Raji (cell line): ENCODE measurements around the gene SGTA.

ENCODE experiments used
- POLR2A ChIP-seq: IDR thresholded peaks from 2 replicates; pipeline ENCODE4 v1.6.1; 2011; ENCODE audit warnings: low read depth, low read length, control low read depth; ENCODE audit not compliant: insufficient read depth

The SGTA gene

DNA sequence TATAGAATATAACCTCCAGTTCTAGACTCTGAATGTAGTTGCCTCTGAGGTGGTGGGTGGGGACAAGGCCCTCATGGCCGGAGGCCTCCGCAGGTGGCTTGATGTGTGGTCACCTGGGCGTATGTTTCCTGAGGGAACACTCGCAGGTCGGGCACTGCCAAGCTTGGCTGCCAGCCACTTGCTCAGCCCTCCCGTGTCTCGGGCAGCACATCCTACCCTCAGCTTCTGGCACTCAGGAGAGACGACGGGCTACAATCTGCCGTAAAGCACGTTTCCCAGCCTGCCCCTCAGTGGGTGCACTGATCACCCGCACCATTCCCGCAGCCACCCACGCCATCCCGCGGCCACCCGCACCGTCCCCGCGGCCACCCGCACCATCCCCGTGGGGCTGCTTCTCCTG lies 17.4 kb upstream of the SGTA start:
- no peak for TF ChIP-seq POLR2A

DNA sequence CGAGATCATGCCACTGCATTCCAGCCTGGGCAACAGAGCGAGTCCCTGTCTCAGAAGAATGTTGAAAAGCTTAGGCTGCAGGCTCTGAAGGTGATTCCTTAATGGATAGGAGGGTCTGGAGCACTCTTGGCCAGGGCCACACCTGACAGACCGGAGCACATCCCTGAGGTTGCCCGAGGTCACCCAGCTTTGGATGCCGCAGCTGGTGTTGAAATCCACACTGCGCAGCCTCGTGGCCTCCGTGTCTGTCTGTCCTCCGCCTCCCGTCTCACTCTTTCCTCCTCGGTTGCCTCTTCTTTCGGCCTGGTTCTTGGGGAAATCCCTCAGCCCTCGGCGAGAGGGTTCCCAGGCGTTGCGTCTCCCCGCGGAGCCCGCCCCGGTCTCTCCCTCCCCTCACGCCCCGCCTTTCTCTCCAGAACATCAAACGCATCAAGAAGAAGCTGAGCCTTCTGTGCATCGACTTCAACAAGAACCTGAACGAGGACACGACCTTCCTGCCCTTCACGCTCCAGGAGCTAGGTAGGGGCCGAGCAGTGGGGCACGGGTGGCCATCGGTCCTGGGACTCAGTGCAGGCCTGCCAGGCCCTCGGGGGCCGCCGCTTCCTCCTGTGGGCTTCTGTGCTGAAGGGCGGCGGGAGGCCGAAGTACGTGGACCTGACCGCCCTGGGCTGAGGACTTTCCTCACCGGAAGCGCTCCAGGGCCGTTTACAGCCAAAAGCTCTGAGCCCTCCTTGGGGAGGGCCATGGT lies 16.4 kb upstream of the SGTA start:
- no peak for TF ChIP-seq POLR2A

DNA sequence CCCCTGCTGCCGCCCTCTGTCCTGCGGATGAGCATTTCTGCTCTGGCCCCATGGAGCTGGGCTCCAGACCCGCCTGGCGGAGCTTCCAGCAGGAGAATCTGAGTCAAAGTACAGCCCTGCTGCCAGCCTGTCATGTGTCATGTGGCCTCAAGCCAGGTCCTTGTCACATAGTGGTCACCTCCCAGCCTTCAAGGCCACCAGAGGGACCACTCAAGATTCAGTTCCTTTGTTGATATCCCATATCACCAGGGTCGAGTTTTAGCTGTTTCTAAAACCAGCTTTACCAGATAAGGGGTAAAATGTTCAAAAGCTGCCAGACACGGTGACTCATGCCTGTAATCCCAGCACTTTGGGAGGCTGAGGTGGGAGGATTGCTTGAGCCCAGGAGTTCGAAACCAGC lies 15.7 kb upstream of the SGTA start:
- TF ChIP-seq POLR2A = no peak

DNA sequence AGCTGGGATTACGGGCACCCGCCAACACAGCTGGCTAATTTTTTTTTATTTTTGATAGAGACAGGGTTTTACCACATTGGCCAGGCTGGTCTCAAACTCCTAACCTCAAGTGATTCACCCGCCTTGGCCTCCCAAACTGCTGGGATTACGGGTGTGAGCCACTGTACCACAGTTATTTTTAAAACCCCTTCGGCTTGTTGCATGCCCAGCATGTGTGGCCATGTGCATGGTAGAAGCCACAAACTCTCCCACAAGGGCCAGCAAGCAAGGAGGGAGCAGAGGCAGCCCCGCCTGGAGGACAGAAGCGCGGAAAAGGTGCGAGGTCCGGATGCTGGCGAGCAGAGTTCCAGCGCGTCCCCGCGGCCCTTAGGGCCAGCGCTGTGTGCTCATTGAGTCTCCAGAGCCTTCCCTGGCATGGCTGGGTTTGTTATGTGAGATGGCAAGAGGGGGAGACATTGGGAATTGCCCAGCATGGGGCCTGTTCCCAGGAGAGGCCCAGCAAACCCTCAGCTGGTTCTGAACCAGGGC lies 15.1 kb upstream of the SGTA start:
- TF ChIP-seq POLR2A = no peak

DNA sequence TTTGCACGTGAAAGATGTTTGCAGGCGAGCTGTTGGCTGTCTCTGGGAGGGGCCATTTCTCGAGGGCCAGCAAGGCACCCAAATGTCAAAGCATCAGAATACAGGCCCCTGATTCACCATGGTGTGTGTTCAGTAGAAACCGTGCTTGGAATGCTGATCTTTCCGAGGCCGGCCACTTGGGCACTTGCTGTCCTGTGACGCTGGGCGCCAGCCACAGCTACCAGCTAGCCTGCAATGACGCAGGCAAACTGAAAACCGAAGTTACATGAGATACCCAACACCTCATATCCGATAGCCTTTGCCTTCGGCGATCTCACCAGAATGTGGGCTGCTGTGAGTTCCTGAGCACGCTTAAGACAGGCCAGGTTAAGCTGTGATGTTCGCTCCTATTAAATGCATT lies 14.2 kb upstream of the SGTA start:
- no peak for TF ChIP-seq POLR2A

DNA sequence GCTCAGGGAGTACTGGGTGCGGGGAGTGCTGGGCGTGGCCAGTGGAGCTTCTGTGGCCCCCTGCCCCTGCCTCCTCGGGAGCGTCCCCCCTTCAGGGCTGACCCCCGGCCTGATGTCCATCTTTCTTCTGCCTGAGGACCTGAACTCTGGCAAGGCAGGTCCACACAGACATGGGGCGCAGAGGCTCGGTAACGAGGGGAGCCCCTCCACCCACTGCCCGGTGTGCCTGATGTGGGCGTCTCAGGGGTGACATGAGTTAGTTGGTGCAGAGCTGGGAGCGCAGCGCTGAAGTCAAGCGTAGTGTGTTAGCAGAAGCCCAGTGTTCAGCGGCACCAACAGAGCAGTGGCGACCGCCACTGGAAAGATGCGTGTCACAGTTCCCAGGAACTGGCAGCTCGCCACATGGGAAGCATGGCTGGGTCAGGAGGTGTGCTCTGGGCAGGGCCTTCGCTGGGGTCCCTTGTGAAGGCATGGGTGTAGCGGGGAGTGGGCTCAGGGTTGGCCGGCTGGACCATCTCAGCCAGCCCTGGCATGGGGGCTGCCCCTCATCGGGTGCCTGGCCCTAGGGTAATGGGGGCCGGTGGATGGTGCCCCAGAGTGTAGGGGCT lies 13.7 kb upstream of the SGTA start:
- TF ChIP-seq POLR2A = no peak

DNA sequence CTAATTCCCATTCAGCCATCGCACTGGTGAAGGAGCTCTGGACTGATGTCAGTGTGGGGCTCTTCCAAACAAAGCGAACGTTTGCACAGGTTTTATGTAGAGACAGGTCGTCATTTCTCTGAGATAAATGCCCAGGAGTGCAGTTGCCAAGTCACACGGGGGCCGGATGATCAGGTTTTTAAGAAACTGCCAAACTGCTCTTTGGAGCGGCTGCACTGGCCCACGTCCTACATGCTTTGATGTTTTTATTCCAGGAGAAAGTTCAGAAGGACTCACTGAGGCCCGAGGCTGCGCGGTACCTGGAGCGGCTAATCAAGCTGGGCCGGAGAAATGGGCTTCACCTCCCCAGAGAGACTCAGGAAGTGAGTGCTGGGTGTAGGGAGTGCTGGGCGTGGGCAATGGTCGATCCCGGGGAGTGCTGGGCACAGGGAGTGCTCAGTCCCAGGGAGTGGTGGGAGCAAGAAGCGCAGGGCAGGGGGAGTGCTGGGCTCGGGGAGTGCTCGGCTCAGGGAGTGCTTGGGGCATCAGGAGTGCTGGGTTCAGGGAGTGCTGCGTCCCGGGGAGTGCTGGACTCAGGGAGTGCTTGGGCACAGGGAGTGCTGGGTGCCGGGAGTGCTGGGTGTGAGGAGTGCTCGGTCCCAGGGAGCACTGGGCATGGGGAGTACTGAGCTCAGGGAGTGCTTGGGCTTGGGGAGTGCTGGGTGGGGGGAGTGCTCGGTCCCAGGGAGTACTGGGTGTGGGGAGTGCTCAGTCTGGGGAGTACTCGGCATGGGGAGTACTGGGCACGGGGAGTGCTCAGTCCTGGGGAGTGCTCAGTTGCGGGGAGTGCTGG lies 13.0 kb upstream of the SGTA start:
- TF ChIP-seq POLR2A = no peak

DNA sequence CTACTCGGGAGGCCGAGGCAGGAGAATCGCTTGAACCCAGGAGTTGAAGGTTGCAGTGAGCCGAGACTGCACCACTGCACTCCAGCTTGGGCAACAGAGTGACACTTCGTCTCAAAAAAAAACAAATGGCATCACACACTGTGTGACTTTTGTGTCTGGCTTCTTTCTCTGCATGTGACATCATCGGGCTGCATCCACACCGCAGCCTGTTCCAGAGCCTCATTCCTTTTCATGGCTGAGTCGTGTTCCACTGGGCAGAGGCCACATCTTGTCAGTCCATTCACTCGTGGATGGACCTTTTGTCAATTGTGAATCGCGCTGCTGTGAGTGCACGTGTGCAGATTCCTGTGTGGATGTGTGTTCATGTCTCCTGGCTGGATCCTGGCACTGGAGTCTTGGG lies 10.5 kb upstream of the SGTA start:
- no peak for TF ChIP-seq POLR2A

DNA sequence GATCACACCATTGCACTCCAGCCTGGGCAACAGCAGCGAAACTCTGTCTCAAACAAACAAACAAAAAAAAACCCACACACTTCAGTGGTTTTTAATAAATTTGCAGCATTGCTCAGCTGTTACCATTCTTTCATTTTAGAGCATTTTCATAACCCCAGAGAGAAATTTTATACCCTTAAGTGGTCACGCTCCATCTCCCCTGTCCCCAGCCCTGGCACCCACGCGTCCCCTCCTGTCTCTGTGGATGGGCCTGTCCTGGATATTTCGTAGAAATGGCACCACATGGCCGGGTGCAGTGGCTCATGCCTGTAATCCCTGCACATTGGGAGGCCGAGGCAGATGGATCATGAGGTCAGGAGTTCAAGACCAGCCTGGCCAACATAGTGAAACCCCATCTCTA lies 10.1 kb upstream of the SGTA start:
- no peak for TF ChIP-seq POLR2A

DNA sequence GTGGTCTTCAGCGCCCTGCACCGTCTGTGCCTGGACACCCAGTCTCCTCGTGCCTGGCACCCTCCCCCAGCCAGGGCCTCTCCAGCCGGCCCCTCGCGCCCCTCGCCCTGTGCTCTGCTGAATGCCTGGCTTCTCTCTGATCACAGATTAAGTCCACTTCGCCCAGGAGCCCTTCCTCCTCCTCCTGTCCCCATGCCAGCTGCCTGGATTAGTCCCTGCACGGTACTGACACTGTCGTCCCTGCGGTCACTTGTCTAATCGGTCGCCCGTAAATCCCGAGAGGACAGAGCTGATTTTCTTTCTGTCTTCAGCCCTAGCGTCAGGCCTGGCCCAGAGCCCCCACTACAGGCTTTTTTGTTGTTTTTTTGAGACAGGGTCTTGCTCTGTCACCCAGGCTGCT lies 8.8 kb upstream of the SGTA start:
- no peak for TF ChIP-seq POLR2A

DNA sequence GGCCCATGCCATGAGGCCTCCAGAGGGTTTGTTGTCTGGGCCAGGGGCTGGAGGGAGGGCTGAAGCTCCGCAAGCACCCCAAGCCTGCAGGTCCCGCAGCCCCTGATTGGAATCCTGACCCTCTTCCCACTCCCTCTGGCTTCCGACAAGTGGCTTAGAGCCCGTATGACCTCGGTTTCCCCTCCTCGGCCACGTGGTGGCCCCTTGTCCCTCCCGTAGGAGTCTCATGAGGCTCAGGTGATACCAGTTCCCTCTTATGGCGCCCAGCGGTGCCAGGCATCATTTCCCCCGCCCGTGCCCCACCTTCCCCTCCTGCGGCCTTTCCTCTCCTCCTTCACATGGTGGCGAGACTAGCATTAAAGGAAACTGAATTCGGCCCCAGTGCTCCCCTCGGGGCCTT lies 8.4 kb upstream of the SGTA start:
- no peak for TF ChIP-seq POLR2A

DNA sequence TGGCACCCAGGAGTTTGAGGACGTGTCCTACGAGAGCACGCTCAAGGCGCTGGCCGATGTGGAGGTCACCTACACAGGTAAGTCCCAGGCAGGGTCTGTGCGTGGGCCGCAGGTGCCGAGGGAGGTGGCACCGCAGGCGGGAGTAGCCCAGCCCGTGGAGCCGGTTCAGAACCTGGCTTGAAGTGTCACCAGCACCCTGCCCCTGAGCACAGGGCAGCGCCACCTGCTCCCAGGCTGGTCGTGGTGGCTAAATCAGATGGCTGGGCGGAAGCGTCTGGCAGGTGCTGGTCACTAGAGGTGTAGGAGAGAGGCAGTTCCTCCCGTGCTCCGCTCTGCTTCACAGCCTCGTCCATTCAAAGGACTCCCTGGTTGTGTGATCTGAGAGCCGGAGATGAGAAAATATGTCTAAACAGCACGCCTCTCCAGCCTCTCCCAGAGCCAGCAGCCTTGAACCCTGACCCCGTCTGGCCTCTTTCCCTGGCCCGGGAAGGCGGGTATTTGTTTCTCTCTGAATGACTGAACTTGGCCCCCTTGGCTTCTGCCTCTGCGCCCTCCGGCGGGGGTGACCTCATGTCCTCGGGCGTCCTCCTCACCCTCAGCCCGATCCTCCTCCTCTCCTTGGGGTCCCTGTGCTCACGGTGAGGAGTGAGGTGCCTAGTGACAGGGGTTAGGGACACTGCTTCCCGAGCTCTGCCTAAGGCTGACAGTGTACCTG lies 7.6 kb upstream of the SGTA start:
- no peak for TF ChIP-seq POLR2A

DNA sequence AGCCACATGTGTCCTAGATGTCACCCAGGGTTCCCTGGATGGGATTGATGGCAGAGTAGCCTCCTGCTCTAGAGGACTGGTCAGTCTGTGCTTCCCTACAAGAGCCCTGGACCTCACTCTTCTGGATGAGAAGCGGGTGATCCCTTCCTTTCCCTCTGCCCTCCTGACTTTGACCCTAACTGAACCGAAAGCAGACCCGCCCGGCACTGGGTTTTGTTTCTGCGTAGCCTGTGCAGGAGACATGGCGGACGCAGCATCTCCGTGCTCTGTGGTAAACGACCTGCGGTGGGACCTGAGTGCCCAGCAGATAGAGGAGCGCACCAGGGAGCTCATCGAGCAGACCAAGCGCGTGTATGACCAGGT lies 7.1 kb upstream of the SGTA start:
- TF ChIP-seq POLR2A = no peak

DNA sequence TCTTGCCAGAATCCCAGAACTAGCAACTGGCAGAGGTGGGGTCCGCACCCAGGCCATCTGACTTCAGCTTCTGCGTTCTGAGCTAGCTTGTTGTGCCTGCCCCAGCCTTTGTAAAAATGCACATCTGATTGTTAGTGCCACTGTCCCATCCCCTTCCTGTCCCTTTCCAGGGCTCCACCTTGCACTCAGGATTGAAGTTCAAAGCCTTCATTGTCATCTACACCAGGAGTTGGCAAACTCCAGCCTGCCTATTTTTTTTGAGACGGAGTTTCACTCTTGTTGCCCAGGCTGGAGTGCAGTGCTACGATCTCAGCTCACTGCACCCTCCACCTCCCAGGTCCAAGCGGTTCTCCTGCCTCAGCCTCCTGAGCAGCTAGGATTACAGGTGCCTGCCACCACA lies 5.2 kb upstream of the SGTA start:
- TF ChIP-seq POLR2A = no peak

DNA sequence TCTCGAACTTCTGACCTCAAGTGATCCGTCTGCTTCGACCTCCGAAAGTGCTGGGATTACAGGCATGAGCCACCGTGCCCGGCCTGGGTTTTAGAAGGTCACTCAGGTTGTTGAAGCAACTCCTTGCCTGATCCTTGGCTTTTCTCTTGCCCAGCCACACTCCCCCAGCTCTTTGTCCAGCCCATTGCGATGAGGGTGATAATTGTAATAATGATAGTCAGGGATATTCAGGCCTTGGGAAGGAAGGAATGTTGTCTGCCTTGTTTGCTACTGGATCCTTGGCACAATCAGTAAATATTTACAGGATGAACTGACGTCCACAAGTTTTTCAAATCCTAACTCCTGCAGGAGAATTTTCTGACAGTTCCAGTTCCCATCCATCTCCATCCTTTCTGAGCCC lies 4.0 kb upstream of the SGTA start:
- TF ChIP-seq POLR2A = no peak
